Measurements from ENCODE around the gene GNAZ. TPM values are rescaled to one million over a fixed set of nuclear protein-coding genes. Genes with fewer than 3 reads are reported as not detected.

Gene GNAZ
- polyA plus RNA-seq, 1 donor from 2014 or later, result 52.0 TPM

- TF ChIP-seq RAD21 (conservative IDR thresholded peaks at IDR 0.05) (no peak), MXI1 (conservative IDR thresholded peaks at IDR 0.05; ENCODE audit: poor library complexity, severe bottlenecking) (no peak), SMC3 (conservative IDR thresholded peaks at IDR 0.05; ENCODE audit: poor library complexity) (no peak), CTCF (IDR thresholded peaks at IDR 0.05; ENCODE audit: poor library complexity, severe bottlenecking) (no peak), REST (IDR thresholded peaks at IDR 0.05; ENCODE audit: borderline replicate concordance) (no peak), EZH2 (IDR thresholded peaks at IDR 0.05; ENCODE audit: borderline replicate concordance, insufficient read depth, low read length, poor library complexity, severe bottlenecking) (no peak), EP300 (conservative IDR thresholded peaks at IDR 0.05; ENCODE audit: poor library complexity, severe bottlenecking) (no peak), TAF1 (IDR thresholded peaks at IDR 0.05; ENCODE audit: low read depth) (no peak), POLR2AphosphoS5 (IDR thresholded peaks at IDR 0.05) (no peak)
- Histone ChIP-seq H3K36me3 (ENCODE audit: insufficient read depth, low read length) (no peaks in the 10 kb centered on the region), H3K79me2 (replicated peaks; ENCODE audit: insufficient read depth, low read length) (no peaks in the 10 kb centered on the region), H3K9me3 (ENCODE audit: low read length) (no peaks in the 10 kb centered on the region), H3K9ac (ENCODE audit: low read length) (no peak overlapping the region), H3K4me3 (ENCODE audit: low read length) (no peak overlapping the region), H3K27ac (ENCODE audit: low read length) (no peak overlapping the region), H4K20me1 (ENCODE audit: insufficient read depth) (no peaks in the 10 kb centered on the region), H3F3A (ENCODE audit: insufficient read depth, low read length, poor library complexity, severe bottlenecking) (no peaks in the 10 kb centered on the region), H2AFZ (ENCODE audit: low read depth, low read length) (no peak overlapping the region), H3K4me2 (ENCODE audit: low read length) (no peak overlapping the region), H3K27me3 (ENCODE audit: insufficient read depth, low read depth, low read length) (no peaks in the 10 kb centered on the region), H3K9me2 (ENCODE audit: insufficient read depth, low read length) (no peaks in the 10 kb centered on the region)
These were observed 82.2 kb downstream of the GNAZ start for GRCh38 chr22:23152238-23153114.

- no peak overlapping the region for H3K27ac ChIP-seq (ENCODE audit: low read length)
These were observed 83.7 kb downstream of the GNAZ start for GRCh38 chr22:23153994-23154393.

More at GRCh38 chr22:23153994-23154393, 83.7 kb downstream of the GNAZ start:
- Histone ChIP-seq H3K9ac (ENCODE audit: low read length) (no peak overlapping the region), H3K27me3 (ENCODE audit: insufficient read depth, low read depth, low read length) (no peaks in the 10 kb centered on the region), H3K79me2 (replicated peaks; ENCODE audit: insufficient read depth, low read length) (no peaks in the 10 kb centered on the region), H3K36me3 (ENCODE audit: insufficient read depth, low read length) (no peaks in the 10 kb centered on the region), H3K4me2 (ENCODE audit: low read length) (no peak overlapping the region), H2AFZ (ENCODE audit: low read depth, low read length) (no peak overlapping the region), H3F3A (ENCODE audit: insufficient read depth, low read length, poor library complexity, severe bottlenecking) (no peaks in the 10 kb centered on the region), H4K20me1 (ENCODE audit: insufficient read depth) (no peaks in the 10 kb centered on the region), H3K4me3 (ENCODE audit: low read length) (no peak overlapping the region), H3K9me2 (ENCODE audit: insufficient read depth, low read length) (no peaks in the 10 kb centered on the region), H3K9me3 (ENCODE audit: low read length) (no peaks in the 10 kb centered on the region)
- TF ChIP-seq EP300 (conservative IDR thresholded peaks at IDR 0.05; ENCODE audit: poor library complexity, severe bottlenecking) (no peak), REST (IDR thresholded peaks at IDR 0.05; ENCODE audit: borderline replicate concordance) (no peak), RAD21 (conservative IDR thresholded peaks at IDR 0.05) (no peak), POLR2AphosphoS5 (IDR thresholded peaks at IDR 0.05) (no peak), CTCF (IDR thresholded peaks at IDR 0.05; ENCODE audit: poor library complexity, severe bottlenecking) (no peak), TAF1 (IDR thresholded peaks at IDR 0.05; ENCODE audit: low read depth) (no peak)
